A673 (cell line): ENCODE measurements around the gene MYEOV. TPM values are rescaled to one million over a fixed set of nuclear protein-coding genes. Genes with fewer than 3 reads are reported as not detected.

Experiments
- BruUV-seq: library from RNA; stranded (reverse); fragments of 400-500 nt; replicated peaks from 2 replicates; lab custom pipeline; 2021; lab: Mats Ljungman, UMichigan
- CTCF ChIA-PET: fragments of 300-600 bp; sonication (Branson Sonifier 250); formaldehyde crosslinking; loops from one replicate; lab custom pipeline; 2022; ENCODE audit warnings: antibody characterized with exemption; lab: Charles Lee
- POLR2A ChIA-PET: fragments of 300-600 bp; sonication (Branson Sonifier 250); formaldehyde crosslinking; loops from one replicate; lab custom pipeline; 2022; ENCODE audit warnings: antibody characterized with exemption; ENCODE audit not compliant: low non-redundant PET; lab: Charles Lee
- DNase-seq: peaks from one replicate; pipeline ENCODE4 v3.0.0-alpha.2; 2015; ENCODE audit warnings: low spot score
- H3K27ac ChIP-seq: fragments of 200-600 bp; sonication (generic); 2 replicates; pipeline ENCODE4 v1.5.1; 2016; ENCODE audit warnings: mixed run types, low read depth, mild to moderate bottlenecking, mixed read lengths, antibody characterized with exemption, low read length; ENCODE audit not compliant: poor library complexity, severe bottlenecking
- H3K27me3 ChIP-seq: fragments of 200-600 bp; sonication (generic); replicated peaks from 2 replicates; pipeline ENCODE4 v1.6.1; 2017; ENCODE audit warnings: mixed run types, low read depth, mild to moderate bottlenecking, mixed read lengths, antibody characterized with exemption, low read length; ENCODE audit not compliant: insufficient read depth, poor library complexity
- H3K36me3 ChIP-seq: fragments of 200-600 bp; sonication (generic); 2 replicates; pipeline ENCODE4 v1.6.1; 2016; ENCODE audit warnings: mixed run types, mild to moderate bottlenecking, mixed read lengths, antibody characterized with exemption, low read length; ENCODE audit not compliant: insufficient read depth, poor library complexity, severe bottlenecking
- H3K4me1 ChIP-seq: fragments of 200-600 bp; sonication (generic); 2 replicates; pipeline ENCODE4 v1.6.1; 2017; ENCODE audit warnings: mixed run types, mild to moderate bottlenecking, mixed read lengths, antibody characterized with exemption, low read length; ENCODE audit not compliant: insufficient read depth, poor library complexity, severe bottlenecking
- H3K4me3 ChIP-seq: fragments of 200-600 bp; sonication (generic); 2 replicates; pipeline ENCODE4 v1.5.1; 2016; ENCODE audit warnings: low read depth, mixed run types, mild to moderate bottlenecking, mixed read lengths, low read length; ENCODE audit not compliant: poor library complexity, severe bottlenecking
- H3K9me3 ChIP-seq: fragments of 200-600 bp; sonication (generic); 2 replicates; pipeline ENCODE4 v1.6.1; 2016; ENCODE audit warnings: mixed run types, low read depth, mild to moderate bottlenecking, mixed read lengths, antibody characterized with exemption, low read length; ENCODE audit not compliant: poor library complexity, severe bottlenecking
- EZH2 ChIP-seq: fragments of 200-600 bp; sonication (generic); IDR thresholded peaks from 2 replicates; pipeline ENCODE4 v1.6.1; 2017; ENCODE audit warnings: borderline replicate concordance, low read depth, mild to moderate bottlenecking, mixed read lengths, antibody characterized with exemption, low read length; ENCODE audit not compliant: poor library complexity, severe bottlenecking
- intact Hi-C: fragments of 100-400 bp; cut with micrococcal nuclease; formaldehyde crosslinking; loops from one replicate; pipeline ENCODE4 v1.10.0; 2022; ENCODE audit not compliant: unreplicated experiment
- total RNA-seq: library from RNA; stranded (reverse); gene quantifications from 2 replicates; pipeline ENCODE4 v1.2.3, GENCODE V29; 2021
- TF ChIP-seq, protein P1 (sequence below): fragments of 300-800, 200-600 bp; sonication (generic); conservative IDR thresholded peaks from 2 replicates; pipeline ENCODE4 v1.5.1; 2017; ENCODE audit warnings: low read depth, mild to moderate bottlenecking, antibody characterized with exemption, low read length, moderate library complexity, mixed read lengths

Gene MYEOV
- total RNA-seq, 1 experiment from 2014 or later = 174 TPM

DNA sequence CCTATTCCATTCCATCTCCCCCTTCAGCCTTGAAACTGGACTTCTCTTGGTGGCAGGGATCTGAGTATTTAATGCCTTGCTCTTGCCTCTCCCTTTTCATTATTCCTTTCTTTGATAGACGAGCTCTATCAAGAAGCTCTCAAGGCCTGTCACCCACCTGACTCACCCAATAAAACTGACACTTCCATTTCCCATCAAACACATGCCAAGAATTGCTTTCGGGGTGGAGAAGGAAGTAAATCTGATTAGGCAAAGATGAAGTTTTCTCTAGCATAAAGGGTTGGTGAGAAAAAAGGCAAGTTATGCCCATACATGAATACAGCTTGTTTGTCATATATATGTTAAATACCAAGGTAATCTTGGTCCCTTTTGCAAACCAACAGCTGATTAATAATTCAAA is 34.9 kb upstream of the MYEOV start:
- Histone ChIP-seq H3K27me3 (no peaks in the 10 kb centered on the region), H3K27ac (no peak overlapping the region), H3K4me1 (no peaks in the 10 kb centered on the region), H3K9me3 (no peaks in the 10 kb centered on the region), H3K36me3 (no peaks in the 10 kb centered on the region), H3K4me3 (no peak overlapping the region)
- POLR2A ChIA-PET = no interaction called here
- BruUV-seq = no TSS peak
- peak; percentile 43 for DNase-seq
- CTCF ChIA-PET = no interaction called here
- TF ChIP-seq, protein P1, sequence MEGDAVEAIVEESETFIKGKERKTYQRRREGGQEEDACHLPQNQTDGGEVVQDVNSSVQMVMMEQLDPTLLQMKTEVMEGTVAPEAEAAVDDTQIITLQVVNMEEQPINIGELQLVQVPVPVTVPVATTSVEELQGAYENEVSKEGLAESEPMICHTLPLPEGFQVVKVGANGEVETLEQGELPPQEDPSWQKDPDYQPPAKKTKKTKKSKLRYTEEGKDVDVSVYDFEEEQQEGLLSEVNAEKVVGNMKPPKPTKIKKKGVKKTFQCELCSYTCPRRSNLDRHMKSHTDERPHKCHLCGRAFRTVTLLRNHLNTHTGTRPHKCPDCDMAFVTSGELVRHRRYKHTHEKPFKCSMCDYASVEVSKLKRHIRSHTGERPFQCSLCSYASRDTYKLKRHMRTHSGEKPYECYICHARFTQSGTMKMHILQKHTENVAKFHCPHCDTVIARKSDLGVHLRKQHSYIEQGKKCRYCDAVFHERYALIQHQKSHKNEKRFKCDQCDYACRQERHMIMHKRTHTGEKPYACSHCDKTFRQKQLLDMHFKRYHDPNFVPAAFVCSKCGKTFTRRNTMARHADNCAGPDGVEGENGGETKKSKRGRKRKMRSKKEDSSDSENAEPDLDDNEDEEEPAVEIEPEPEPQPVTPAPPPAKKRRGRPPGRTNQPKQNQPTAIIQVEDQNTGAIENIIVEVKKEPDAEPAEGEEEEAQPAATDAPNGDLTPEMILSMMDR = no peak
- no peak for TF ChIP-seq EZH2
- intact Hi-C loops = no loop called here

DNA sequence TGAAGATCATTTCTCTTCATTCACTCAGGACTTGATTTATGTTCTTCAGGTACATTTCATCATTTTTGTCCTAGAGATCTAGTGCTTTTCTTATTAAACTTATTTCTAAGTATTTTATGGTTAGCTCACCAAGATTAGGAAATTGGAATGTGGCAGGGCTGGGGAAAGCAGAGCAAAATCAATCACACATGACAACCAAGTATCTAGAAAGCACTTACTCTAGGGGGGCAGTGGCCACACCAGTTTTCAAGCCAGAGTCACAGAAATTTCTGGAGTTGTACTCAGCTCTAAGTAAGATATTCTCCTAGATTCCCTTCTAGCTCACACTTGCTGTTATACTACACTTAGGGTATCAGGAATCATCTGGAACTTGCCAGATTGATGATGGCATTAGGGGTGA is 33.3 kb upstream of the MYEOV start:
- no peaks in the 10 kb centered on the region for H3K4me1 ChIP-seq
- no peak overlapping the region for H3K4me3 ChIP-seq
- no peaks in the 10 kb centered on the region for H3K9me3 ChIP-seq
- no peak overlapping the region for H3K27ac ChIP-seq
- no peak for DNase-seq
- TF ChIP-seq, protein P1 = no peak
- TF ChIP-seq EZH2 = no peak
- no TSS peak for BruUV-seq
- POLR2A ChIA-PET = no interaction called here
- H3K36me3 ChIP-seq = no peaks in the 10 kb centered on the region
- CTCF ChIA-PET = no interaction called here
- no peaks in the 10 kb centered on the region for H3K27me3 ChIP-seq
- intact Hi-C loops = no loop called here

DNA sequence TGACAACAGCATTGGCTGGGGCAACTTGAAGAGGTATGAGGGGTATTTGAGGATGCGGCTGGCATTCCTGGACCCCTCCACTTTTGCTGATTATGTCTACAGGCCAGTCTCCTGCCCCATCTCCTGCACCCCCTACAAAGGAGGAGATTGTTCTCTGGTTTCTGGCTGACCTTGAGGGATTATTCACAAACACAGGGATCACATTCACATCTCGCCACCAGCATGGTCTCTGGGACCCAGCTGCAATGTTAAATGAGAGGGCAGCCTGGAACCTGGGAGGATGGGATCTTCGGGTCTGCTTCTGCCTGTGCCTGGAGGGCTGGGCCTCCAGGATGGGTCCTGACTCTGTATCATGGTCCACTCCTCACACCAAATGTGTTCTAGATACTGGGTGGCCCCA is 32.8 kb upstream of the MYEOV start:
- no peaks in the 10 kb centered on the region for H3K27me3 ChIP-seq
- BruUV-seq = no TSS peak
- intact Hi-C loops = no loop called here
- H3K36me3 ChIP-seq = no peaks in the 10 kb centered on the region
- no peak overlapping the region for H3K4me3 ChIP-seq
- no peak for DNase-seq
- H3K4me1 ChIP-seq = no peaks in the 10 kb centered on the region
- no peaks in the 10 kb centered on the region for H3K9me3 ChIP-seq
- CTCF ChIA-PET = no interaction called here
- POLR2A ChIA-PET = no interaction called here
- H3K27ac ChIP-seq = no peak overlapping the region
- no peak for TF ChIP-seq EZH2
- TF ChIP-seq, protein P1 = no peak
